ENCODE measurements around the gene RBAK.

DNA sequence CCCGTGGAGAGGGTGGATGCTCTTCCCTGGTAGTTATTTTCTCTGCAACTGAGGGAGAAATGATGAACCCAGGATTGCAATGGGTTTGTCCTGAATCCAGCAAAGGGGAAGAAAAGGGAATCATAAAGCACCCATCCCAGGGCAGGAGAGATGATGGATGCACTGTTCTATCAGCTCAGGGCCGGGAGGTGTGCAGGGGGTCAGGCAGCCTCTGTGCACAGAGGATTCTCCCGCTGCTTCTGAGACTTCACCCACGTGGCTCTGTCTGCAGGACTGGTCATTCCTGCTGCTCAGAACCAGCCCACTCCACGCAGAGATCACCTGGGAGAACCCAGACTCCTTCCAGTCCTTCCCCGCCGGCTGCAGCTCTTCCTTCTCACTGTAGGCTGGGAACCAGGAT, 70.7 kb downstream of the RBAK start:
- no peak for TF ChIP-seq POLR2A (IDR thresholded peaks at IDR 0.05; ENCODE audit: low read length)
- TF ChIP-seq GATA1 (IDR thresholded peaks at IDR 0.05; ENCODE audit: low read depth, low read length), result no peak

All from erythroblast (primary cell).